Fibroblast of pulmonary artery (primary cell): ENCODE data around the gene AGRP.

ENCODE experiments used
- DNase-seq: peaks from one replicate; pipeline ENCODE4 v3.0.0-alpha.2; 2010; ENCODE audit warnings: low read depth
- H3K4me3 ChIP-seq: replicated peaks from 2 replicates; pipeline ENCODE4 v1.5.1; 2011; ENCODE audit warnings: low read depth, mild to moderate bottlenecking, control low read depth, low read length, moderate library complexity
- TF ChIP-seq, protein P1 (sequence below): IDR thresholded peaks from 2 replicates; pipeline ENCODE4 v1.5.1; 2011; ENCODE audit warnings: mild to moderate bottlenecking, control low read depth, low read length, inconsistent platforms; ENCODE audit errors: missing control alignments

Gene AGRP

GRCh38 chr16:67481561-67482232 lies 1.6 kb downstream of the AGRP start:
- peak overlapping the region; percentile 59 for H3K4me3 ChIP-seq
- TF ChIP-seq, protein P1, sequence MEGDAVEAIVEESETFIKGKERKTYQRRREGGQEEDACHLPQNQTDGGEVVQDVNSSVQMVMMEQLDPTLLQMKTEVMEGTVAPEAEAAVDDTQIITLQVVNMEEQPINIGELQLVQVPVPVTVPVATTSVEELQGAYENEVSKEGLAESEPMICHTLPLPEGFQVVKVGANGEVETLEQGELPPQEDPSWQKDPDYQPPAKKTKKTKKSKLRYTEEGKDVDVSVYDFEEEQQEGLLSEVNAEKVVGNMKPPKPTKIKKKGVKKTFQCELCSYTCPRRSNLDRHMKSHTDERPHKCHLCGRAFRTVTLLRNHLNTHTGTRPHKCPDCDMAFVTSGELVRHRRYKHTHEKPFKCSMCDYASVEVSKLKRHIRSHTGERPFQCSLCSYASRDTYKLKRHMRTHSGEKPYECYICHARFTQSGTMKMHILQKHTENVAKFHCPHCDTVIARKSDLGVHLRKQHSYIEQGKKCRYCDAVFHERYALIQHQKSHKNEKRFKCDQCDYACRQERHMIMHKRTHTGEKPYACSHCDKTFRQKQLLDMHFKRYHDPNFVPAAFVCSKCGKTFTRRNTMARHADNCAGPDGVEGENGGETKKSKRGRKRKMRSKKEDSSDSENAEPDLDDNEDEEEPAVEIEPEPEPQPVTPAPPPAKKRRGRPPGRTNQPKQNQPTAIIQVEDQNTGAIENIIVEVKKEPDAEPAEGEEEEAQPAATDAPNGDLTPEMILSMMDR = no peak
- DNase-seq = peak; percentile 67

GRCh38 chr16:67480833-67481560 lies 2.4 kb downstream of the AGRP start, which contains the start of gene ATP6V0D1:
TSS of gene ATP6V0D1 (minus strand) at chr16:67481157. CDS start at chr16:67481086, 71 bp downstream.
- H3K4me3 ChIP-seq = peak within 1 kb of the TSS; percentile 84
- peak; percentile 99 for DNase-seq
- TF ChIP-seq, protein P1 = peak; percentile 70

DNA sequence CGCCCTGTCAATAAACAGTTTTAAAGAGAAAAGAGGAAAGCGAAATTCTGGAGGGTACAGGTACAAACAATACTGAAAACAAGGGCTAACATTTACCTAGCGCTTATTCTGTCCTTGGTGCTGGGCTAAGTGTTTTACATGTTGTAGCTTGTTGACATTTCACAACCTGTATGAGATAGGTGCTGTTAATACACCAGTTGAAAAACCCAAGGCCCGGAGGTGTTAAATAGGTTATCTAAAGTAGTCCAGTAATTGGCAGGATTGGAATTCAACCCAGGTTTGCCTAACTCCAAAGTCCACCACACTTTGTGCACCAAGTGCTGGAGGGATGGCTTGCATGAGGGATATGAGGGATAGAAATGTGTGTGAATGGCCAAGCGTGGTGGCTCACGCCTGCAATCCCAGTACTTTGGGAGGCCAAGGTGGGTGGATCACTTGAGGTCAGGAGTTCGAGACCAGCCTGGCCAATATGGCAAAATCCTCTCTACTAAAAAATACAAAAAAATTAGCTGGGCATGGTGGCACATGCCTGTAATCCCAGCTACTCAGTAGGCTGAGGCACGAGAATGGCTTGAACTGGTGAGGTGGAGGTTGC lies 5.3 kb downstream of the AGRP start:
- DNase-seq = no peak
- TF ChIP-seq, protein P1 = no peak
- H3K4me3 ChIP-seq = no peak overlapping the region

DNA sequence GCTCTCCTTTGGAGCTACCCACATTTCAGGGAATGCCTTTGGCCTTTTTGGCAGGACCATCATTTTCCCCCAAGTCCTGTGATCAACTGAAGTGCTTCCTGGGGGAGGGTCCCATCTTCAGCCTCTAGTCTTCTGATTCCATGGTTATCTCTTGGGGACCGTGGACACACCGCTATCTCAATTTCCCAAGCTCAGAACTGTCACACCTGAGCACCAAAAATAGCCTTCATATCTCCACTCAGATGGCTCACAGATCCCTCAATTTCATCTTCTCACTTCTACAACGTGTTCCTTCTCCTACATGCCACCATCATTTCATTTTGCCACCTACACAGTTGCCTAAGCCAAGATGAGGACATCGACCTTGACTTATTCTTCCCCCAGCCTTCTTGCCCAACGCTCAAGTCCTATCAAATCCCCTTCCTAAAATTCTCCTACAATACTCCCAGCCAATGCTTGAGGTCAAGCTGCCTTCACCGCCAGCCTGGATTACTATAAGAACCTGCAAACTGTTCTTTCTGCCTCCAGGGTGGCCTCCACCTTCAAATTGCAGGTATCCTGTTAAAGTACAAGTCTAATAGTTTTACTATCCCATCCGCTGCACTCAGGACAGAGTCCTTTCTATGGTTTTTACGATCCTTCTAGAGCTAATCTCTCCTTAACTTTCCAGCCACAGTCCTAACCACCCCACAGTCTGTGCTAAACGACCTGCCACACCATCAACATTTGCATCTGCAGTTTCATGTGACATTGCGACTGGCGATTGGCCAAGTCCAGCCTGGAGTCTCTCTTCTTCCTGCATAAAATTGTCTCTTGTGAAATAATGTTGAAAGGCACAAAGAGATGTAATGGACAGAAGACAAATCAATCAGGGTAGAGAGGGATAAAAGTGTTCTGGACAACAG lies 8.5 kb downstream of the AGRP start:
- no peak for DNase-seq
- H3K4me3 ChIP-seq = no peak overlapping the region
- TF ChIP-seq, protein P1 = no peak

- TF ChIP-seq, protein P1 = no peak
- H3K4me3 ChIP-seq = no peak overlapping the region
- no peak for DNase-seq
Measured at GRCh38 chr16:67471758-67472384, 11.5 kb downstream of the AGRP start.

DNA sequence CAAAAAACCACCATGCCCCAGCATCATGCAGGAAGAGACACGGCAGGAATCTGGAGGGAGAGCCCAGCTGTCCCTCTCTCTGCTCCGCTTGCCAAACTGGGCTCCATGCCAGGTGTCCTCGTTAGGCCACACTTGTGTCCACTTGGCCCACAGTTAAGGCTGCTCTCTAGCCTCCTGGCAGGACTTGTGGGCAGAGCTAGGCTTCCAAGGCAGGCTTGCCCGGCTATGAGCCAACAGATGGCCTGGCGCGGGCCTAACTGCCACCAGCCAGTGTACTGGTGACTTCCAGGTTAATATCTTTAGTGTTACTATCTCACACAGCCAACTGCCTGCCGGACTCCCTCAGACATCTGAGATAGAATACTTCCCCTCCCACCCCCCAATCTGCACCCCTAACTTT lies 13.0 kb downstream of the AGRP start:
- TF ChIP-seq, protein P1 = no peak
- H3K4me3 ChIP-seq = no peak overlapping the region
- no peak for DNase-seq
